ENCODE results near the gene EID2B. TPM values are rescaled to one million over a fixed set of nuclear protein-coding genes. Genes with fewer than 3 reads are reported as not detected.

EID2B gene
- total RNA-seq, 1 experiment from 2014 or later: 2.2 TPM

DNA sequence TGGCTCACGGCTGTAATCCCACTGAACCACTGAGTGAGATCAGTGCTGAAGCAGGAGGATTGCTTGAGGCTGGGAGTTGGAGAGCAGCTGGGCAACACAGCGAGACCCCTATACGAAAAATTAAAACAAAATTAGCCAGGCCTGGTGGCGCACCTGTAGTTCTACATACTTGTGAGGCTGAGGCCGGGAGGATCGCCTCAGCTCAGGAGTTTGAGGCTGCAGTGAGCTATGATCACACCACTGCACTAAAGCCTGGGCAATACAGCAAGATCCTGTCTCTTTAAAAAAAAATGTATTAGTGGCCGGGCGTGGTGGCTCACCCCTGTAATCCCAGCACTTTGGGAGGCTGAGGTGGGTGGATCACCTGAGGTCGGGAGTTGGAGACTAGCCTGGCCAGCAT lies 24.0 kb downstream of the EID2B start:
- Mint-ChIP-seq H3K27me3 (ENCODE audit: low read depth) (peaks cover 86% of the 10 kb centered on the region), H3K4me3 (peak overlapping the region in 1 of 2 experiments; percentile 83; a peak in 1 of 5 replicates), H3K4me1 (peaks cover 9 to 10% of the 10 kb centered on the region in 2 experiments), H3K27ac (no peak overlapping the region), H3K9me3 (peaks cover 7 to 11% of the 10 kb centered on the region in 2 experiments; a peak in 4 of 5 replicates), H3K36me3 (ENCODE audit: insufficient read depth in 1 of 3, low read depth in 3 of 3) (peaks cover 0 to 5% (median 3%) of the 10 kb centered on the region in 3 experiments; a peak in 2 of 7 replicates)
- Histone ChIP-seq H2BK15ac (ENCODE audit: low read depth, low read length) (no peak overlapping the region), H3K23ac (ENCODE audit: insufficient read length, low read depth, low read length) (no peak overlapping the region), H3K9me3 (ENCODE audit: control insufficient read depth, low read depth, low read length) (no peaks in the 10 kb centered on the region), H2AK5ac (ENCODE audit: insufficient read length, low read length) (no peak overlapping the region), H3K27me3 (ENCODE audit: insufficient read depth, low read length) (peaks cover 19% of the 10 kb centered on the region; the same call in 1 of the 2 replicates), H3K79me2 (ENCODE audit: insufficient read depth, low read length) (no peaks in the 10 kb centered on the region), H4K91ac (ENCODE audit: insufficient read length, low read depth, low read length) (no peak overlapping the region), H3K9ac (ENCODE audit: extremely low read depth, insufficient read length, low read length) (no peak overlapping the region), H2AFZ (ENCODE audit: low read length) (no peak overlapping the region), H2BK12ac (ENCODE audit: insufficient read length, low read depth, low read length) (no peak overlapping the region), H3K79me1 (ENCODE audit: insufficient read depth, low read depth, low read length, poor library complexity, severe bottlenecking) (no peaks in the 10 kb centered on the region), H2BK120ac (ENCODE audit: low read depth, low read length, poor library complexity, severe bottlenecking) (no peak overlapping the region), H4K20me1 (ENCODE audit: control insufficient read depth, insufficient read depth, insufficient read length) (no peaks in the 10 kb centered on the region), H2BK20ac (ENCODE audit: low read depth, low read length, poor library complexity, severe bottlenecking) (no peak overlapping the region), H4K5ac (ENCODE audit: insufficient read length, low read depth, low read length) (no peak overlapping the region), H3K4me2 (ENCODE audit: insufficient read depth, insufficient read length, low read length) (no peak overlapping the region), H3K4me1 (ENCODE audit: insufficient read depth, low read length) (no peaks in the 10 kb centered on the region), H3K27ac (ENCODE audit: insufficient read length, low read depth, low read length) (no peak overlapping the region), H3K23me2 (ENCODE audit: insufficient read length, low read depth, low read length, poor library complexity, severe bottlenecking) (peaks cover 10% of the 10 kb centered on the region), H2BK5ac (ENCODE audit: insufficient read length, low read length) (no peak overlapping the region), H3K18ac (ENCODE audit: insufficient read length, low read depth, low read length) (no peak overlapping the region), H4K8ac (replicated peaks; ENCODE audit: insufficient read length, low read depth, low read length) (no peak overlapping the region), H3K14ac (ENCODE audit: insufficient read depth, low read length) (no peak overlapping the region), H3K56ac (ENCODE audit: insufficient read length, low read depth, low read length) (no peak overlapping the region), H3K4ac (ENCODE audit: low read depth, low read length) (no peak overlapping the region), H3T11ph (ENCODE audit: low read length) (no peak overlapping the region)
- no peak for TF ChIP-seq CTCF (conservative IDR thresholded peaks at IDR 0.05)
- DNase-seq: no peak
- WGBS (ENCODE audit: extremely low coverage, insufficient read length, low lambda C conversion rate): no CpG with 5 or more reads among the region's 9 CpGs
